HG03460 (cell line): ENCODE results near the gene IZUMO1R.
A peak's percentile ranks its signal among the peaks of the same experiment; 100 is the strongest.
"Not testable (repeated sequence)": the region's sequence is repeated elsewhere in the genome, so short reads cannot be mapped to it uniquely, and the experiment has no call there.

Source experiments
- ATAC-seq: cut with Tn5 transposase; IDR thresholded peaks from one replicate; pipeline ENCODE4 v1.9.1; 2021; ENCODE audit not compliant: unreplicated experiment

IZUMO1R gene

GRCh38 chr11:94303966-94304958 is at the start of gene IZUMO1R:
TSS of gene IZUMO1R (plus strand) at chr11:94304580. CDS start at chr11:94305637, 1,057 bp downstream.
- ATAC-seq, result no peak

DNA sequence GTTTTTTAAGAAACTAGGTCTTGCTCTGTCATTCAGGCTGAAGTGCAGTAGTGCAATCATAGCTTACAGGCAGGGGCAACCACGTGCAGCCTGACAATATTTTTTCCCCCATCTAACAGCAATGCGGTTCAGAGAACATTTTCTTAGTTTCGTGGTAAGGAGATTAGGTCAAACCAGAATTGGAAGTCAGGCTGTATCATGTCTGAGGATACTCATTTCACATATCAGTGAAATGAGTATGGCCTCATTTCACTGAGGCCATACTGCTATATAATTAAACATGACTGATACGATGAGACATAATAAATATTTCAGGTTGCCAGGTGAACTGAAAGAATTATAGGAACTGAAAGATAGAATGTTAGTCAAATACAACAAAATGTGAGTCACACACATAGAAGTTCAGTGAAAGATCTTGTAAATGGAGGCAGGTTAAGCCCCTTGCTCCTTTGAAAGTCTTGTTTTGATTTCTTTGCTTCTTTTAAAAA is 32.5 kb upstream of the IZUMO1R start:
- peak; percentile 75 for ATAC-seq

DNA sequence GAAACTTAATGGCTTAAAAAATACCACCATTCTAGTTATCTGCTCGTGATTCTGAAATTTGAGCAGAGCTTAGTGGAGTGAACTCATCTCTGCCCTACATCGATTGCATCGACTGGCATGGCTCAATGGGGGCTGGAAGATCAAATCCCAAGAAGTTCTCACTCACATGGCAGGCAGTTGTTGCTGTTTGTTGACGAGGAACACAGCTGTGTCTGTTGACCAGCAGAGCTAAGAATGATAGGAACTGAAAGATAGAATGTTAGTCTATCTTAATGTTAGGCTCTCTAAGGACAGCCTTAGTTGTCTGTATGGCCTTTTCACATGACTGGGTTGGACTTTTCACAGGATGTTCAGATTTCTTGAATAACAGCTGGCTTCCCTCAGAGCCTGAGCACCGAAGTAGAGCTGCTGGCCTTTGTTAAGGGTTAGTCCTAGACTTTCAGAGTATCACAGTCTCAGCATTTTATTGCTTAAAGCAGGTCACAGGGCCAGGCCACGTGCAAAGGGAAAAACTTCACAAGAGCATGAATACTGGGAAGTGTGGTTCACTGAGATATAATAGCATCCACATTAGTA is 31.6 kb upstream of the IZUMO1R start:
- ATAC-seq, result peak; percentile 51

DNA sequence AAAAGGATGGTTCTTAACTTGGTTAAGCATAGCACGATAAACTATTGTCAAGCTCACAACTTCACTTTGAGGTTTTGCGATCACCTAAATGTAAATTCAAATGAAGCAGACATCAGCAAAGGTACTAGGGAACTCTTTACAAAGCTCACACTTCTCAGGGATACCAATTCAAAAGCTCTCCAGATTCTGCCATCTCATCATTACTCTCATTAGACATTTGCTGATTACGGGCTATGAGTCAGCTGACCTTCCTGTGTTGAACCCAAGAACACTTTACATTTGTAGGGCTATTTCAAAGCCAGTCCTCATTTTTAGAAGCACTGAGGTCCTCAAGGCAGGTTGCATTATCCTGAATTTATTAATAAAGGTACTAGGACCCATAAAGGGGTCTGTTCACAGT is 28.4 kb upstream of the IZUMO1R start:
- no peak for ATAC-seq

- ATAC-seq, result no peak
Observed at GRCh38 chr11:94276943-94277342, 27.4 kb upstream of the IZUMO1R start.

DNA sequence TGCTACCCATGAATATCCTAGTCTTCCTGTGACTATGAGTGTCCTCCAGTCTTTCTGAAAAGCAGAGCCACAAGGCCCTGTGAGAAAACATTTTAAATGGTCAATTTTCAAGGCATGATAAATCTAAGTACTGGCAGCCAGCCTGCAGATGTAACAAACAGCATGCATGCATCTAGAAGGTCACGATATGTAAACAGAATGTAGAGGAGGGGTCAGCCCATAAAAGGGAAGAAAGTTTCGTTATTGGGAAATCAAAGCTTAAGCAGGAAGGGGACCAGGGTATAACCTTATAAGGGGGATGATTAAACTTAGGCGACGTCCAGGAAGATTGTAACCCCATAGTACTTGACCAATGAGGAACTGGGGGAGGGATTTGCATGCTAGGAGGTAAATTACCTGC is 26.2 kb upstream of the IZUMO1R start:
- not testable (repeated sequence) for ATAC-seq

DNA sequence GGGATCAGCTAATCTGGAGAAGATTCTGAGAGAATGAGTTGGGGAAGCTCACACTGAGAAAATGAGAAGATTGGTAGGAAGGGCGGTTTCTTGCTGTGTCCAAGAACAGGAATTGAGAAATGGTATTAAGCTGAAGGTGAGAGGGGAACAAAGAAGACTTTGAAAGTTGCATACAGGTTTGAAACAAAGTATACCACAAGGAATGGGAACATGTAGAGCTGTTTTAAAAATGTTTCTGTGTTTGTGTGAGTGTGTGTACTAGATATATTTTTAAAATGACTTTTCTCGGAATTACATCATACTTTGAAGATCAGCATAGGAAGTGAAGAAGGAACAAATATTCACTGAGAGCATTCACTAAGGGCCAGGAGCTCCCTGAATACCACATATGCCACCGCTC is 24.4 kb upstream of the IZUMO1R start:
- ATAC-seq, result no peak

DNA sequence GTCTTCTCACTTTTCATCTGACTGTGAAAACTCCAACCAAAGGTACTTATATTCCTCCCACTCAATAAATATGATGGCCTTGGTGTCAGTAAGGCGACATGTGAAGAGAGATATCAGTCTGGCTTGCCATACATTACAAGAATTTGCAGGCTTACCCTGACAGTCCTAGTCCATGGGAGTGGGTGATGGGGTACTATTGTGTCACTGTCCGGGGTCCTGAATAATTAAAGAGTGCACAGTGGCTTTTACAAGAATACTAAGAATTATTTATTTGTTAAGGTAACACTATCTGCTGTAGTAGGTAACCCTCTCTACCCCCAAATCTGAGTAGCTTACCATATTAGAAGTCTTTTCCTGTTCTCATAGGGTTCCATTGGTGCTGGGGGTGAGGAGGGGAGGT is 23.1 kb upstream of the IZUMO1R start:
- no peak for ATAC-seq

DNA sequence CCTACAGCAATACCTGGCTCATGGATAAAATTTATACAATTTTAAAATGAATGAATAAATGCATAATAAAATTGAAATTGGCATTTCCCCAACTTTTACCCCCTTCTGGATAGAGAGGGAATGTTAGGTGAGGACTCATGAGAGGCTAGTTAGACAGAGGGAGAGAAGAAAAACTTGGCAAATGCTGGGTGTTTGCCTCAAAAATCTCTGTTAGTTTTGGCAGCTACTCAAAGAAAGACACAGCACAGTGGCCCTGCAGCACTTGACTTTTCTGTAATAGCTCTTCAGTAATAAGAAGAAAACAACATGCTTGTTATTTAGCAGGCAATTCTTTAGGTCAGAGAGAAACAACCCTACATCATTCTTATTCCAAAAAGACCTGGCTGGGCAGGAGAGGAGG is 20.7 kb upstream of the IZUMO1R start:
- ATAC-seq, result no peak

DNA sequence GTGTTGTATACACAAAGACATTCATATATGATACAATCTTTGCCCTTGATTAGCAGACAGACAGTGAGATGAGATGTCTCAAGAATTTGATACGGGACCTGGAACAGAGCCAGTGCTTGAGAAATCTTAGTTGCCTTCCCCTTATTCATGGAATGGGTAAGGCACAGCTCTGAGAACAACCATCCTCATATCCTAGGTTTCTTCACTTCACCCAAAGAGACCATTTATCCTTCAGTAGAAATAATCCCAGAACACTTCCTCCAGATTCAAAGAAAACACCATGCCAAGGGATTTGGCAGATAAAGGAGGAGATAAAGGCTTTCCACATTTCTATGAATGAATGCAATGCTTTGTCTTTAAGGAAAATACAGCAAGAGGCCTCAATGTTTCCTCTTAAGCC is 8.8 kb upstream of the IZUMO1R start:
- no peak for ATAC-seq

DNA sequence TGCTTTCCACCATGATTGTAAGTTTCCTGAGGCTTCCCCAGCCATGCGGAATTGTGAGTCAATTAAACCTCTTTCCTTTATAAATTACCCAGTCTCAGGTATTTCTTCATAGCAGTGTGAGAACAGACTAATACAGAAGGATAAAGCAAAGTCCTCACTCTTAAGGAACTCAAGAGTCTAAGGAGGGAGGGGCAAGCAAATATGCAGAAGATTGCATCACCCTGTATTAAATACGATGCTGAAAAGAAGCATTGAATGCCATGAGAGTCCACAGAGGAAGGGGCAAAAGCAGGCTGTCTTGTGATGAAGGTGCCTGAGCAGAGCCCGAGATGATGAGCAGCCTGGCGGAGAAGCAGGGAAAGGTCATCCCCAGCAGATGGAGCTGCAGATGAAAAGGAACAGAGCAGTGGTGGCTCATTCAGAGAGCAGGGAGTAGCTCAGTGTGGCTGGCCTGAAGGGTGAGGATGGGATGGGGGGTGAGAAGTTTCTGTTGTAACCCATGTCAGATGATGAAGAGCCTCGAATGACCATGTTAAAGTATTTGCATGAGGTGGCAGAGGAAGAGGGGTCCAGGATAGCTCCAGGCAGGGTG is 6.3 kb upstream of the IZUMO1R start:
- ATAC-seq, result no peak

- no peak for ATAC-seq
Observed at GRCh38 chr11:94302776-94303175, 1.6 kb upstream of the IZUMO1R start.

GRCh38 chr11:94305146-94305545 is 766 bp downstream of the IZUMO1R start:
- ATAC-seq, result no peak

DNA sequence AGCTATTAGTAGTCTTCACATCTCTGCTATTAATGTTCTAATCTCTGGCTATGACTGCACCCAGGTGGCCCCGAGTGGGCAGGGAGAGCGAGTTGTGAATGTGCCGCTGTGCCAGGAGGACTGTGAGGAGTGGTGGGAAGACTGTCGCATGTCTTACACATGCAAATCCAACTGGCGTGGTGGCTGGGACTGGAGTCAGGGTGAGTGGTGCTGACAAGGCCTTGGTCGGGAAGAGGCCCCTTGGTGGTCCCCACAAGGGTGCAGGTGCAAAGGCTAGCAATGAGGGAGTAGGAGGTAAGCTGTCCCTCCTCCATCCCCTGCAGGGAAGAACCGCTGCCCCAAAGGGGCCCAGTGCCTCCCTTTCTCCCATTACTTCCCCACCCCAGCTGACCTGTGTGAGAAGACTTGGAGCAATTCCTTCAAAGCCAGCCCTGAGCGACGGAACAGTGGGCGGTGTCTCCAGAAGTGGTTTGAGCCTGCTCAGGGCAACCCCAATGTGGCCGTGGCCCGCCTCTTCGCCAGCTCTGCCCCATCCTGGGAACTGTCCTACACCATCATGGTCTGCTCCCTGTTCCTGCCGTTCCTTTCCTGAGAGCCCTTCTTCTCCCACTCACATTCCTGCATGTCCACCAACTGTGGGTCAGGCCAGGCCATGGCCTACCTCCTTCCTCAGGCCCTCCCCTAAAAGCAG is 2.9 kb downstream of the IZUMO1R start:
- ATAC-seq, result no peak

GRCh38 chr11:94308024-94308423 is 3.6 kb downstream of the IZUMO1R start:
- no peak for ATAC-seq

DNA sequence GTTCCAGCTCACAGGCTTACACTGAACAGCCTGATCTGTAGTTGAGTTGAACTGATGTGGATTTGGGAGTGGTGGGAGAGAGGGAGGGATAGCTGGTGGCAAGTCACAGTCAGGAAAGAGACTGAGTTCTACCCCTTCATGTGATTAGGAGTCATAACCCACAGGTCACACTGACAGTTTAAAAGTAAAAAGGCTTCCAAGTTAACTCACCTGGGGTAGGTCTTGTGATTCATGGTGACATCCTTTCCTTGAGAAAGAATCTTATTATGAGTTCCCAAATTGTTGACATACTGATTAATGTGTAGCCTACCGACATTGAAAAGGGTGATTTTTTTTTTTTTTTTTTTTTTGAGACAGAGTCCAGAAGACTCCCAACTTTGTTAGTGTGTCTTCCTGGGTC is 5.4 kb downstream of the IZUMO1R start:
- ATAC-seq, result no peak

DNA sequence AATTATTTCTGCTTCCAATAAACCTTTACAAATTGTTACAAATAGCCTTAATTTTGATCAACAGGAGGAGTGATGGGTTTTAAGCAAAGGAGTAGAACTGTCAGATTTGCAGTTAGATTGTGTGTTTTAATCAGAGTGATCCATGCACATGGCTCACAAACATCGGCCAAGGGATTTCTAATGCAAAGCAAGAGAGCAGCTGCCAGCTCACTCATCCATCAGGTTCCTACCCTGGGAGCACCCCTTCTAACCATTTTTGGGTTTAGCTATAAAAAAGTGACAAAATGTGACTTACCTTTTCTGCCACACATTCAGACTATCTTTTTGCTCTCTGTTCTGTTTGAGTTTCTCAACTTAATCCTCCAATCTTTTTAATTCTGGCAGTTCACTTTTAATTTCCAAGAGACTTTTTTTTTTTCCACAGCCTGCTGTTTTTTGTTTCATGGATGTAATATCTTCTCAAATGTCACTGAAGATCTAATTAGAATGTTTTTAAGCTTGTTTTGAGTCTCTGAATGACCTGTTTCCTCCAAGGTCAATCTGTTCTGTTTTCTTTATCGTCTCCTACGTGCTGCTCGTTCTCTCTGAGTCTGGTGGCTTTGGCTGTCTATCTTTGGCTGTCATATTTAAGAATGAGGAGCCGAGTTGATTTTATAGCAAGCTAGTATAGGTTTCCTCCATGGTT is 6.0 kb downstream of the IZUMO1R start:
- ATAC-seq, result no peak

DNA sequence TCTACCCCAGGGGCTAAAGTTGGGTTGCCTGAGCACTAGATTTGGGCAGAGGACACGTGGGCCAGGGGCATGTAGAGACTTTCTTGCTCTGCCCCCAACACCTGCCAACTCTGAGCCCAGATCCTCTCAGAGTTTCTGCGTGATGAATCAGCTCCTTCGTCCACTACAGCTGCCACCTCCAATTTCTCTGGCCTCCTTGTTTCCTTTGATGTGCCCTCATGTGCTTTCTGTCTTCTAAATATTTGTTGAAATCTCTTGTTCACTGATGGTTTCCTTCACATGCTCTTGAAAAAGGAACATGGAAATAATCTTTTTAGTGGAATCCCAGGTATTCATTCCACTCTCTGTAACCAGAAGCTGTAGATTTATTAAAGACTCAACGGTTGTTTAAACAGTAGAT is 8.0 kb downstream of the IZUMO1R start:
- no peak for ATAC-seq

DNA sequence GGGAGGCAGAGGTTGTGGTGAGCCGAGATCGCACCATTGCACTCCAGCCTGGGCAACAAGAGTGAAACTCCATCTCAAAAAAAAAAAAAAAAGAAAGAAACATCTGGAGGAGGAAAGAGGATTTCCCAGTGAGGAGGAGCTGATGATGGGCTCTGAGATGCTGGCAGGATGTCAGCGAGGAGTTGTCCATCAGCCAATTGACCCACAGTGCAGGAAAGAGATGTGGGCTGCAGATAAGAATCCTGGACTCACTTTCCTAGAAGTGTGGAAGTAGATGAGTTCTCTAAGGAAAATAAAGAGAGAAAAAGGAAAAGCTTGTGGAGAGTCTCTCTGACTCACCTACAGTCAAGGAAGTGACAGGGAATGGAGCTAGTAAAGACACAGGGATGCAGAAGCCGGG is 9.7 kb downstream of the IZUMO1R start:
- ATAC-seq, result no peak

DNA sequence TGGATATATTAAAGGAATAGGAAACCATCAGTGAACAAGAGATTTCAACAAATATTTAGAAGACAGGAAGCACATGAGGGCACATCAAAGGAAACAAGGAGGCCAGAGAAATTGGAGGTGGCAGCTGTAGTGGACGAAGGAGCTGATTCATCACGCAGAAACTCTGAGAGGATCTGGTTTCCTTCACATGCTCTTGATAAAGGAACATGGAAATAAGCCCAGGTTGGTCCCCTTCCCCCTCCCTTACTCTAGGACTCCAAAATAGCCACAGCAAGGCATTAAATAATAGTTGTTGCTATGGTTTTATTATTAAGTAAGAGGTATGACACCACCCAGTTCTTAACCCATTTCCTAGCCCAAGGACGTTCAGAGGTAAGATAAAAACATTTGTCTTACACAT is 11.3 kb downstream of the IZUMO1R start:
- no peak for ATAC-seq

- no peak for ATAC-seq
Observed at GRCh38 chr11:94322501-94322900, 18.1 kb downstream of the IZUMO1R start.
